A673 (cell line): ENCODE measurements around the gene HERC2. TPM values are rescaled to one million over a fixed set of nuclear protein-coding genes. Genes with fewer than 3 reads are reported as not detected.

Source experiments
- BruUV-seq: library from RNA; stranded (reverse); fragments of 400-500 nt; replicated peaks from 2 replicates; lab custom pipeline; 2021; lab: Mats Ljungman, UMichigan
- CTCF ChIA-PET: fragments of 300-600 bp; sonication (Branson Sonifier 250); formaldehyde crosslinking; loops from one replicate; lab custom pipeline; 2022; ENCODE audit warnings: antibody characterized with exemption; lab: Charles Lee
- POLR2A ChIA-PET: fragments of 300-600 bp; sonication (Branson Sonifier 250); formaldehyde crosslinking; loops from one replicate; lab custom pipeline; 2022; ENCODE audit warnings: antibody characterized with exemption; ENCODE audit not compliant: low non-redundant PET; lab: Charles Lee
- DNase-seq: peaks from one replicate; pipeline ENCODE4 v3.0.0-alpha.2; 2015; ENCODE audit warnings: low spot score
- H3K27ac ChIP-seq: fragments of 200-600 bp; sonication (generic); 2 replicates; pipeline ENCODE4 v1.5.1; 2016; ENCODE audit warnings: mixed run types, low read depth, mild to moderate bottlenecking, mixed read lengths, antibody characterized with exemption, low read length; ENCODE audit not compliant: poor library complexity, severe bottlenecking
- H3K27me3 ChIP-seq: fragments of 200-600 bp; sonication (generic); replicated peaks from 2 replicates; pipeline ENCODE4 v1.6.1; 2017; ENCODE audit warnings: mixed run types, low read depth, mild to moderate bottlenecking, mixed read lengths, antibody characterized with exemption, low read length; ENCODE audit not compliant: insufficient read depth, poor library complexity
- H3K36me3 ChIP-seq: fragments of 200-600 bp; sonication (generic); 2 replicates; pipeline ENCODE4 v1.6.1; 2016; ENCODE audit warnings: mixed run types, mild to moderate bottlenecking, mixed read lengths, antibody characterized with exemption, low read length; ENCODE audit not compliant: insufficient read depth, poor library complexity, severe bottlenecking
- H3K4me1 ChIP-seq: fragments of 200-600 bp; sonication (generic); 2 replicates; pipeline ENCODE4 v1.6.1; 2017; ENCODE audit warnings: mixed run types, mild to moderate bottlenecking, mixed read lengths, antibody characterized with exemption, low read length; ENCODE audit not compliant: insufficient read depth, poor library complexity, severe bottlenecking
- H3K4me3 ChIP-seq: fragments of 200-600 bp; sonication (generic); 2 replicates; pipeline ENCODE4 v1.5.1; 2016; ENCODE audit warnings: low read depth, mixed run types, mild to moderate bottlenecking, mixed read lengths, low read length; ENCODE audit not compliant: poor library complexity, severe bottlenecking
- H3K9me3 ChIP-seq: fragments of 200-600 bp; sonication (generic); 2 replicates; pipeline ENCODE4 v1.6.1; 2016; ENCODE audit warnings: mixed run types, low read depth, mild to moderate bottlenecking, mixed read lengths, antibody characterized with exemption, low read length; ENCODE audit not compliant: poor library complexity, severe bottlenecking
- CTCF ChIP-seq: fragments of 300-800, 200-600 bp; sonication (generic); conservative IDR thresholded peaks from 2 replicates; pipeline ENCODE4 v1.5.1; 2017; ENCODE audit warnings: low read depth, mild to moderate bottlenecking, antibody characterized with exemption, low read length, moderate library complexity, mixed read lengths
- EZH2 ChIP-seq: fragments of 200-600 bp; sonication (generic); IDR thresholded peaks from 2 replicates; pipeline ENCODE4 v1.6.1; 2017; ENCODE audit warnings: borderline replicate concordance, low read depth, mild to moderate bottlenecking, mixed read lengths, antibody characterized with exemption, low read length; ENCODE audit not compliant: poor library complexity, severe bottlenecking
- intact Hi-C: fragments of 100-400 bp; cut with micrococcal nuclease; formaldehyde crosslinking; loops from one replicate; pipeline ENCODE4 v1.10.0; 2022; ENCODE audit not compliant: unreplicated experiment
- total RNA-seq: library from RNA; stranded (reverse); gene quantifications from 2 replicates; pipeline ENCODE4 v1.2.3, GENCODE V29; 2021

Gene HERC2
- total RNA-seq, 1 experiment from 2014 or later: 86.1 TPM

GRCh38 chr15:28117432-28117990 is 204.5 kb downstream of the HERC2 start:
- ChIA-PET POLR2A (no interaction called here), CTCF (no interaction called here)
- no TSS peak for BruUV-seq
- intact Hi-C loops: no loop called here
- Histone ChIP-seq H3K27ac (no peak overlapping the region), H3K36me3 (peaks cover 18% of the 10 kb centered on the region), H3K4me3 (no peak overlapping the region), H3K9me3 (no peaks in the 10 kb centered on the region), H3K4me1 (no peaks in the 10 kb centered on the region), H3K27me3 (no peaks in the 10 kb centered on the region)
- no peak for DNase-seq
- no peak for TF ChIP-seq EZH2
- no peak for TF ChIP-seq CTCF

GRCh38 chr15:28116521-28117431 is 205.2 kb downstream of the HERC2 start:
- ChIA-PET CTCF (no interaction called here), POLR2A (no interaction called here)

GRCh38 chr15:28115871-28116270 is 206.1 kb downstream of the HERC2 start:
- ChIA-PET POLR2A (no interaction called here), CTCF (no interaction called here)
- H3K4me3 ChIP-seq: no peak overlapping the region
- H3K36me3 ChIP-seq: peaks cover 23% of the 10 kb centered on the region
- BruUV-seq: no TSS peak
- no peak overlapping the region for H3K27ac ChIP-seq
- H3K27me3 ChIP-seq: no peaks in the 10 kb centered on the region
- TF ChIP-seq CTCF (no peak), EZH2 (no peak)
- intact Hi-C loops: no loop called here
- no peak for DNase-seq
- no peaks in the 10 kb centered on the region for H3K4me1 ChIP-seq
- H3K9me3 ChIP-seq: no peaks in the 10 kb centered on the region

More at GRCh38 chr15:28116521-28117431, 205.2 kb downstream of the HERC2 start:
- H3K4me3 ChIP-seq: no peak overlapping the region
- H3K36me3 ChIP-seq: peaks cover 24% of the 10 kb centered on the region
- intact Hi-C loops: no loop called here
- H3K4me1 ChIP-seq: no peaks in the 10 kb centered on the region
- TF ChIP-seq CTCF: no peak
- no peak for TF ChIP-seq EZH2
- no peak for DNase-seq
- no peaks in the 10 kb centered on the region for H3K9me3 ChIP-seq
- H3K27me3 ChIP-seq: no peaks in the 10 kb centered on the region
- BruUV-seq: no TSS peak
- no peak overlapping the region for H3K27ac ChIP-seq
